GM18519 (cell line): ENCODE measurements around the gene C2orf78.

ENCODE experiments used
- ATAC-seq: cut with Tn5 transposase; IDR thresholded peaks from one replicate; pipeline ENCODE4 v1.9.1; 2021; ENCODE audit warnings: mild to moderate bottlenecking, moderate library complexity; ENCODE audit not compliant: unreplicated experiment, low FRiP score

C2orf78 gene

GRCh38 chr2:73837847-73838585 is 54.0 kb downstream of the C2orf78 start:
- no peak for ATAC-seq

GRCh38 chr2:73838889-73839534 is 55.0 kb downstream of the C2orf78 start:
- ATAC-seq, result no peak

- ATAC-seq, result no peak
Observed at GRCh38 chr2:73839653-73840411, 55.8 kb downstream of the C2orf78 start.

GRCh38 chr2:73841912-73842738 is 58.1 kb downstream of the C2orf78 start:
- no peak for ATAC-seq

- ATAC-seq, result no peak
Observed at GRCh38 chr2:73842739-73843019, 58.7 kb downstream of the C2orf78 start.

GRCh38 chr2:73844087-73844486 is 60.1 kb downstream of the C2orf78 start:
- no peak for ATAC-seq

- no peak for ATAC-seq
Observed at GRCh38 chr2:73850009-73850408, 66.0 kb downstream of the C2orf78 start.

- no peak for ATAC-seq
Observed at GRCh38 chr2:73851274-73851673, 67.3 kb downstream of the C2orf78 start.

GRCh38 chr2:73852020-73852419 is 68.0 kb downstream of the C2orf78 start:
- no peak for ATAC-seq

- no peak for ATAC-seq
Observed at GRCh38 chr2:73855526-73855925, 71.5 kb downstream of the C2orf78 start.

GRCh38 chr2:73856214-73856613 is 72.2 kb downstream of the C2orf78 start:
- no peak for ATAC-seq

GRCh38 chr2:73859721-73860586 is 76.0 kb downstream of the C2orf78 start:
- no peak for ATAC-seq

GRCh38 chr2:73862987-73863386 is 79.0 kb downstream of the C2orf78 start:
- no peak for ATAC-seq
